GM11168 (cell line): ENCODE results near the gene TNFAIP6.
"Not testable (repeated sequence)": the region's sequence is repeated elsewhere in the genome, so short reads cannot be mapped to it uniquely, and the experiment has no call there.

ENCODE experiments used
- in situ Hi-C: fragments of 300-500 bp; cut with MboI; formaldehyde crosslinking; loops from one replicate; pipeline ENCODE4 v1.12.0; 2022; ENCODE audit warnings: low sequenced_read_pairs; ENCODE audit not compliant: unreplicated experiment

TNFAIP6 gene

DNA sequence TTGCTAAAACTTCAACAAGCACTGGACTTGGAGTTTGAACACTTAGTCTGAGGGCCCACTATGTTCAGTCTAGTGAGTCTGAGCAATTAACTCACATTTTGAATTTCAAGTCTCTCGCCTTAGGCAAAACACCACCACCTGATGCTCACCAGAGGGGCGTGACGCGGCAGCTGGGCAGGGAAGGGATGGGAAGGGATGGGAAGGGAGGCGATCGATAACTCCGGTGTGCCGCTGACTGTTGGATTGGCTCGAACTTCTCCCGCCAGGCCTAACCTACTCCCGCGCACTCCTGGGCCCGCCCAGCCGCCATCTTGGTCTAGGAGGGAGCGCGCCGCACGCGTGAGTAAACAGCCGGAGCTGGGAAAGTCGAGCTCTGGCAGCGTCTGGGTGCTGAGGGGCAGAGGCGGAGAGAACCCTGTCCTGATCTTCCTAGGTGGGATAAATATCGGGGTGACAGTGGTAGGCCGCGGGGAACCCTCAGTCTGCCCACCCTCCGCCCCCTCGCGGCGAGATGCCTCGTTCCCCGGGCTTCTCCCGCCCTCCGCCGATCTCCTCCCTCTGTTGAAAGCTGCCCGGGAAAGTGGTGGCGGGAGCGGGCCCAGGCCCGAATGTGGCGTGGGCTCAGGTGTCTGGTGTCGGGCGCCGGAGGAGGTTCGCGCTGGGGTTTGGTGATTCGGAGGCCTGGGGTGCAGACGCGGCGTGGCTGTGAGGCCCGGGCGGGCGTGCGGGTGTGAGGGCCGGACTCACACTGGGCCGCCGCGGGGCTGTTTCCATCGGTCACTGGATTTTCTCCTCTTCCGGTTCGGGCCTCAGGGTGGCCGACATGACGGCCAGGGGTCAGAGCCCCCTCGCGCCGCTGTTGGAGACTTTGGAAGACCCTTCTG lies 52.5 kb downstream of the TNFAIP6 start, which contains the start of gene RIF1:
Gene RIF1, plus strand, starts transcription at position 302 of the 884 bp plus-strand sequence. Its CDS starts 522 bp downstream, at position 824.
- in situ Hi-C loops: no loop called here

DNA sequence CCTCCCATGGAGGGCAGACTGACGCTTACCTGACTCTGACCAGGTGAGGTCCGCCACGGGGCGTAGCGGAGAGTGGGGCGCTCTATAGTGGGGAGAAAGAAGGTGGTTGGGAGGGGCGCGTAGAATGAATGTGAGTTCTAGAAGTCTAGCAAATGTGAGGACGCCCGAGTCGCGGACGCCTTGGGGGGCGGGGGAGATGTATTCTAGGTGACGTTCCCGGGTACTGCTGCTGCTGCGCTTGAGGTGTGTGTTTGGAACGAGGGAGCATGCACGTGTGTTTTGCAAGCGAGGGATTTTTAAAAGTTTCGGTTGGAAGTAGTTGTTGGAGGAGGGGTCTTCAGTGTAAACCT lies 53.1 kb downstream of the TNFAIP6 start:
- in situ Hi-C loops: no loop called here

DNA sequence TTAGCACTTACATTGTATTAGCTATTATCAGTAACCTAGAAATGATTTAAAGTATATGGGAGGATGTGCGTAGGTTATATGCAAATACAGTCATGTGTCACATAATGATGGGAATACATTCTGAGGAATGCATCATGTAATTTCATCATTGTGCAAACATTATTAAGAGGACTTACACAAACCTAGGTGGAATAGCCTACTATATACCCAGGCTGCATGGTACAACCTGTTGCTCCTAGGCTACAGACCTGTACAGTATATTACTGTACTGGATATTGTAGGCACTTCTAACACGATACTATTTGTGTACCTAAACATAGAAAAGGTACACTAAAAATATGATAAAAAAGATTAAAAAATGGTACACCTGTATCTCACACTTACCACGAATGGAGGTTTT lies 60.3 kb downstream of the TNFAIP6 start:
- in situ Hi-C loops: no loop called here

- in situ Hi-C loops: not testable (repeated sequence)
Observed at GRCh38 chr2:151421681-151422080, 64.3 kb downstream of the TNFAIP6 start.

- in situ Hi-C loops: no loop called here
Observed at GRCh38 chr2:151422917-151423439, 65.6 kb downstream of the TNFAIP6 start.

- in situ Hi-C loops: no loop called here
Observed at GRCh38 chr2:151423760-151424159, 66.4 kb downstream of the TNFAIP6 start.
